ENCODE data around the gene USP46. TPM values are rescaled to one million over a fixed set of nuclear protein-coding genes. Genes with fewer than 3 reads are reported as not detected.

USP46 gene
- total and polyA plus RNA-seq, 10 donors = 1.2 to 17.1 (median 9.1) TPM

GRCh38 chr4:52685316-52685715 is 26.2 kb upstream of the USP46 start:
- no peaks in the 10 kb centered on the region for H3K27me3 ChIP-seq (replicated peaks in 1 of 7)
- H3K4me3 ChIP-seq = no peak overlapping the region
- no peak for DNase-seq
- no peaks in the 10 kb centered on the region for H3K36me3 ChIP-seq
- no peak overlapping the region for H3K27ac ChIP-seq
- TF ChIP-seq CTCF (IDR thresholded peaks at IDR 0.05 in 8 of 11, conservative IDR thresholded peaks at IDR 0.05 in 3 of 11) = no peak
- TF ChIP-seq POLR2AphosphoS5 (IDR thresholded peaks at IDR 0.05) = no peak
- TF ChIP-seq POLR2A (IDR thresholded peaks at IDR 0.05) = no peak
- no peaks in the 10 kb centered on the region for H3K9me3 ChIP-seq
- intact Hi-C loops (cut with DNase I; ENCODE audit: low total_unique reads) = no loop called here
- no peaks in the 10 kb centered on the region for H3K4me1 ChIP-seq
- 85 to 93% (median 91%) methylated on average over 6 of the region's 6 CpGs for WGBS, 5 donors

GRCh38 chr4:52684896-52685295 is 25.8 kb upstream of the USP46 start:
- no peaks in the 10 kb centered on the region for H3K9me3 ChIP-seq
- DNase-seq = no peak
- no peak overlapping the region for H3K4me3 ChIP-seq
- 62 to 74% (median 70%) methylated on average over 1 of the region's 1 CpG for WGBS, 5 donors
- H3K27ac ChIP-seq = no peak overlapping the region
- TF ChIP-seq POLR2A (IDR thresholded peaks at IDR 0.05) (no peak), CTCF (IDR thresholded peaks at IDR 0.05 in 8 of 11, conservative IDR thresholded peaks at IDR 0.05 in 3 of 11) (no peak), POLR2AphosphoS5 (IDR thresholded peaks at IDR 0.05) (no peak)
- intact Hi-C loops (cut with DNase I; ENCODE audit: low total_unique reads) = no loop called here
- no peaks in the 10 kb centered on the region for H3K27me3 ChIP-seq (replicated peaks in 1 of 7)
- H3K4me1 ChIP-seq = no peaks in the 10 kb centered on the region
- no peaks in the 10 kb centered on the region for H3K36me3 ChIP-seq

- TF ChIP-seq POLR2A (IDR thresholded peaks at IDR 0.05) = no peak
- intact Hi-C loops (cut with DNase I; ENCODE audit: low total_unique reads) = no loop called here
- Histone ChIP-seq H3K36me3 (no peaks in the 10 kb centered on the region), H3K27ac (no peak overlapping the region), H3K9me3 (no peaks in the 10 kb centered on the region), H3K27me3 (replicated peaks in 1 of 7) (no peaks in the 10 kb centered on the region), H3K4me3 (no peak overlapping the region), H3K4me1 (no peaks in the 10 kb centered on the region)
- no peak for DNase-seq
- 67 to 79% (median 70%) methylated on average over 2 of the region's 2 CpGs for WGBS, 5 donors
Measured at GRCh38 chr4:52680381-52680780, 21.3 kb upstream of the USP46 start.

- DNase-seq = no peak
- H3K36me3 ChIP-seq = no peaks in the 10 kb centered on the region
- 91 to 97% (median 93%) methylated on average over 1 of the region's 1 CpG for WGBS, 5 donors
Measured at GRCh38 chr4:52676536-52676935, 17.4 kb upstream of the USP46 start.

More at GRCh38 chr4:52676536-52676935, 17.4 kb upstream of the USP46 start:
- Histone ChIP-seq H3K4me1 (no peaks in the 10 kb centered on the region), H3K27me3 (replicated peaks in 1 of 7) (no peaks in the 10 kb centered on the region), H3K9me3 (no peaks in the 10 kb centered on the region), H3K27ac (no peak overlapping the region), H3K4me3 (no peak overlapping the region)
- TF ChIP-seq CTCF (IDR thresholded peaks at IDR 0.05 in 8 of 11, conservative IDR thresholded peaks at IDR 0.05 in 3 of 11) (no peak), POLR2AphosphoS5 (IDR thresholded peaks at IDR 0.05) (no peak), POLR2A (IDR thresholded peaks at IDR 0.05) (no peak)
- intact Hi-C loops (cut with DNase I; ENCODE audit: low total_unique reads) = no loop called here

Measured in spleen (tissue), 11 donors.